Natural killer cell (primary cell): Measurements from ENCODE around the gene SDE2. TPM values are rescaled to one million over a fixed set of nuclear protein-coding genes. Genes with fewer than 3 reads are reported as not detected.

Experiments
- ATAC-seq, 3 donors: fragments of 150-1000 bp in 2 of 3; fragments of 200-7000 bp in 1 of 3; cut with Tn5 transposase; 1 replicate in 1 of 3; 2 replicates in 2 of 3; pipeline ENCODE4 v1.10.0; 2021; ENCODE audit warnings: mild to moderate bottlenecking in 2 of 3, moderate library complexity in 2 of 3
- DNase-seq, 2 donors: peaks; one replicate each; pipeline versions ENCODE4 v3.0.0 to v3.0.0-alpha.2; 2013 to 2021; ENCODE audit warnings: mixed read lengths in 1 of 2
- H3K27ac ChIP-seq: one replicate; pipeline ENCODE4 v1.5.1; 2013; ENCODE audit warnings: mild to moderate bottlenecking, low read length
- H3K27me3 ChIP-seq: one replicate; pipeline ENCODE4 v1.6.1; 2013; ENCODE audit warnings: low read length; ENCODE audit not compliant: control insufficient read depth, insufficient read depth
- H3K36me3 ChIP-seq: one replicate; pipeline ENCODE4 v1.6.1; 2013; ENCODE audit warnings: low read length; ENCODE audit not compliant: control insufficient read depth, insufficient read depth
- H3K4me1 ChIP-seq: one replicate; pipeline ENCODE4 v1.6.1; 2013; ENCODE audit warnings: low read length; ENCODE audit not compliant: control insufficient read depth, insufficient read depth
- H3K4me3 ChIP-seq: one replicate; pipeline ENCODE4 v1.5.1; 2013; ENCODE audit warnings: low read length
- H3K9me3 ChIP-seq: one replicate; pipeline ENCODE4 v1.6.1; 2013; ENCODE audit warnings: low read length; ENCODE audit not compliant: control insufficient read depth, insufficient read depth
- H3K27ac Mint-ChIP-seq, 2 donors: one replicate each; pipeline ENCODE4 v1.8.0; 2022; ENCODE audit warnings: mild to moderate bottlenecking in 2 of 2, mixed read lengths in 2 of 2, moderate library complexity in 1 of 2
- H3K27me3 Mint-ChIP-seq, 2 donors: one replicate each; pipeline ENCODE4 v1.8.0; 2022; ENCODE audit warnings: low read depth in 2 of 2, mixed read lengths in 2 of 2
- H3K36me3 Mint-ChIP-seq: one replicate; pipeline ENCODE4 v1.8.0; 2022; ENCODE audit warnings: mixed read lengths
- H3K4me1 Mint-ChIP-seq, 2 donors: one replicate each; pipeline ENCODE4 v1.8.0; 2022; ENCODE audit warnings: mixed read lengths in 2 of 2
- H3K4me3 Mint-ChIP-seq: one replicate; pipeline ENCODE4 v1.8.0; 2022; ENCODE audit warnings: mild to moderate bottlenecking, moderate library complexity, mixed read lengths
- H3K9me3 Mint-ChIP-seq, 2 donors: one replicate each; pipeline ENCODE4 v1.8.0; 2022; ENCODE audit warnings: mixed read lengths in 2 of 2
- CTCF ChIP-seq: fragments of 200-600 bp; IDR thresholded peaks from one replicate; pipeline ENCODE4 v1.8.0; 2022; ENCODE audit warnings: antibody characterized with exemption
- WGBS: methylation state at CpG from one replicate; pipeline ENCODE4 v1.1.7; 2013; ENCODE audit warnings: missing lambda C conversion rate; ENCODE audit not compliant: insufficient coverage; 5-methylcytosine and 5-hydroxymethylcytosine counted together
- intact Hi-C: fragments of 100-400 bp; cut with micrococcal nuclease; formaldehyde crosslinking; loops from one replicate; pipeline ENCODE4 v1.14.2; 2022
- total RNA-seq, 4 donors: library from RNA; stranded (reverse); fragments of 120-200 nt in 1 of 4; gene quantifications; one replicate each; pipeline versions ENCODE4 v1.2.3 to v1.2.4, GENCODE V29; 2013 to 2022

Gene SDE2
- total RNA-seq, result 10 to 100 TPM; 52.5 to 62.7 (median 53.6) TPM
- total RNA-seq (2013), result 28.9 TPM

GRCh38 chr1:225999227-225999911 lies at the start of gene SDE2:
SDE2 (minus strand) TSS chr1:225999343; CDS start chr1:225999312, 31 bp downstream.
- Mint-ChIP-seq H3K27ac (peak within 1 kb of the TSS; percentile 96 to 100), H3K27me3 (no peaks in the 10 kb centered on the region), H3K36me3 (no peaks in the 10 kb centered on the region), H3K4me3 (peak within 1 kb of the TSS; percentile 100), H3K9me3 (no peaks in the 10 kb centered on the region), H3K4me1 (peaks cover 63 to 64% of the 10 kb centered on the region in 2 donors)
- H3K36me3 ChIP-seq, result peaks cover 16% of the 10 kb centered on the region
- under 1% methylated on average over 53 of the region's 53 CpGs for WGBS
- peak; percentile 83 to 97 (median 87) for ATAC-seq
- no peaks in the 10 kb centered on the region for H3K27me3 ChIP-seq
- peak; percentile 99 for DNase-seq
- H3K27ac ChIP-seq, result peak within 1 kb of the TSS; percentile 99
- peak within 1 kb of the TSS; percentile 81 for H3K4me3 ChIP-seq
- no peak for TF ChIP-seq CTCF
- no peaks in the 10 kb centered on the region for H3K9me3 ChIP-seq
- peaks cover 48% of the 10 kb centered on the region for H3K4me1 ChIP-seq
- intact Hi-C loops, result loop anchor here (1.0 to 10.0 kb wide), 7 partner anchors 21 to 665 kb away; partner anchors contain the start of genes H3-3A and PYCR2

- Histone ChIP-seq H3K4me1 (no peaks in the 10 kb centered on the region), H3K9me3 (no peaks in the 10 kb centered on the region), H3K27me3 (no peaks in the 10 kb centered on the region), H3K4me3 (no peak overlapping the region), H3K36me3 (no peaks in the 10 kb centered on the region), H3K27ac (no peak overlapping the region)
- Mint-ChIP-seq H3K4me1 (no peaks in the 10 kb centered on the region), H3K27me3 (no peaks in the 10 kb centered on the region), H3K27ac (no peak overlapping the region), H3K9me3 (no peaks in the 10 kb centered on the region), H3K4me3 (no peak overlapping the region), H3K36me3 (no peaks in the 10 kb centered on the region)
- DNase-seq (no peak), ATAC-seq (no peak)
- intact Hi-C loops, result no loop called here
- no peak for TF ChIP-seq CTCF
- 91% methylated on average over 1 of the region's 1 CpG for WGBS
These were observed 49.7 kb upstream of the SDE2 start for GRCh38 chr1:226048886-226049285.

- Mint-ChIP-seq H3K27me3 (no peaks in the 10 kb centered on the region), H3K9me3 (no peaks in the 10 kb centered on the region), H3K4me1 (no peaks in the 10 kb centered on the region), H3K36me3 (no peaks in the 10 kb centered on the region), H3K27ac (no peak overlapping the region), H3K4me3 (no peak overlapping the region)
- WGBS, result 73% methylated on average over 1 of the region's 1 CpG
- Histone ChIP-seq H3K9me3 (no peaks in the 10 kb centered on the region), H3K4me3 (no peak overlapping the region), H3K27me3 (no peaks in the 10 kb centered on the region), H3K4me1 (no peaks in the 10 kb centered on the region), H3K36me3 (no peaks in the 10 kb centered on the region), H3K27ac (no peak overlapping the region)
- no peak for TF ChIP-seq CTCF
- intact Hi-C loops, result no loop called here
- no peak for DNase-seq
- no peak for ATAC-seq
These were observed 48.4 kb upstream of the SDE2 start for GRCh38 chr1:226047495-226047894.

GRCh38 chr1:226046240-226046639 lies 47.1 kb upstream of the SDE2 start:
- no peak for TF ChIP-seq CTCF
- H3K4me1 ChIP-seq, result no peaks in the 10 kb centered on the region
- intact Hi-C loops, result no loop called here

More at GRCh38 chr1:226046240-226046639, 47.1 kb upstream of the SDE2 start:
- ATAC-seq (no peak), DNase-seq (no peak)
- Histone ChIP-seq H3K27me3 (no peaks in the 10 kb centered on the region), H3K27ac (no peak overlapping the region), H3K4me3 (no peak overlapping the region), H3K9me3 (no peaks in the 10 kb centered on the region), H3K36me3 (no peaks in the 10 kb centered on the region)
- 94% methylated on average over 5 of the region's 6 CpGs for WGBS
- no peaks in the 10 kb centered on the region for H3K36me3 Mint-ChIP-seq
- H3K4me1 Mint-ChIP-seq, result no peaks in the 10 kb centered on the region
- no peak overlapping the region for H3K27ac Mint-ChIP-seq
- H3K4me3 Mint-ChIP-seq, result no peak overlapping the region
- H3K27me3 Mint-ChIP-seq, result no peaks in the 10 kb centered on the region
- no peaks in the 10 kb centered on the region for H3K9me3 Mint-ChIP-seq
